Cardiac fibroblast (primary cell): ENCODE results near the gene ATP13A4.

Experiments used
- DNase-seq, 2 donors: peaks; one replicate each; pipeline versions ENCODE4 v3.0.0 to v3.0.0-alpha.2; 2010; ENCODE audit warnings: low read depth in 2 of 2
- H3K4me3 ChIP-seq, 2 donors: replicated peaks in 1 of 2; 1 replicate in 1 of 2; 2 replicates in 1 of 2; pipeline ENCODE4 v1.5.1; 2011; ENCODE audit warnings: low read depth in 2 of 2, low read length in 2 of 2, mild to moderate bottlenecking in 2 of 2, moderate library complexity in 1 of 2
- CTCF ChIP-seq: IDR thresholded peaks from one replicate; pipeline ENCODE4 v1.5.1; 2011; ENCODE audit warnings: low read depth, mild to moderate bottlenecking, low read length, inconsistent platforms

The ATP13A4 gene, protein sequence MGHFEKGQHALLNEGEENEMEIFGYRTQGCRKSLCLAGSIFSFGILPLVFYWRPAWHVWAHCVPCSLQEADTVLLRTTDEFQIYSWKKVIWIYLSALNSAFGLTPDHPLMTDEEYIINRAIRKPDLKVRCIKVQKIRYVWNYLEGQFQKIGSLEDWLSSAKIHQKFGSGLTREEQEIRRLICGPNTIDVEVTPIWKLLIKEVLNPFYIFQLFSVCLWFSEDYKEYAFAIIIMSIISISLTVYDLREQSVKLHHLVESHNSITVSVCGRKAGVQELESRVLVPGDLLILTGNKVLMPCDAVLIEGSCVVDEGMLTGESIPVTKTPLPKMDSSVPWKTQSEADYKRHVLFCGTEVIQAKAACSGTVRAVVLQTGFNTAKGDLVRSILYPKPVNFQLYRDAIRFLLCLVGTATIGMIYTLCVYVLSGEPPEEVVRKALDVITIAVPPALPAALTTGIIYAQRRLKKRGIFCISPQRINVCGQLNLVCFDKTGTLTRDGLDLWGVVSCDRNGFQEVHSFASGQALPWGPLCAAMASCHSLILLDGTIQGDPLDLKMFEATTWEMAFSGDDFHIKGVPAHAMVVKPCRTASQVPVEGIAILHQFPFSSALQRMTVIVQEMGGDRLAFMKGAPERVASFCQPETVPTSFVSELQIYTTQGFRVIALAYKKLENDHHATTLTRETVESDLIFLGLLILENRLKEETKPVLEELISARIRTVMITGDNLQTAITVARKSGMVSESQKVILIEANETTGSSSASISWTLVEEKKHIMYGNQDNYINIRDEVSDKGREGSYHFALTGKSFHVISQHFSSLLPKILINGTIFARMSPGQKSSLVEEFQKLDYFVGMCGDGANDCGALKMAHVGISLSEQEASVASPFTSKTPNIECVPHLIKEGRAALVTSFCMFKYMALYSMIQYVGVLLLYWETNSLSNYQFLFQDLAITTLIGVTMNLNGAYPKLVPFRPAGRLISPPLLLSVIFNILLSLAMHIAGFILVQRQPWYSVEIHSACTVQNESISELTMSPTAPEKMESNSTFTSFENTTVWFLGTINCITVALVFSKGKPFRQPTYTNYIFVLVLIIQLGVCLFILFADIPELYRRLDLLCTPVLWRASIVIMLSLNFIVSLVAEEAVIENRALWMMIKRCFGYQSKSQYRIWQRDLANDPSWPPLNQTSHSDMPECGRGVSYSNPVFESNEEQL

DNA sequence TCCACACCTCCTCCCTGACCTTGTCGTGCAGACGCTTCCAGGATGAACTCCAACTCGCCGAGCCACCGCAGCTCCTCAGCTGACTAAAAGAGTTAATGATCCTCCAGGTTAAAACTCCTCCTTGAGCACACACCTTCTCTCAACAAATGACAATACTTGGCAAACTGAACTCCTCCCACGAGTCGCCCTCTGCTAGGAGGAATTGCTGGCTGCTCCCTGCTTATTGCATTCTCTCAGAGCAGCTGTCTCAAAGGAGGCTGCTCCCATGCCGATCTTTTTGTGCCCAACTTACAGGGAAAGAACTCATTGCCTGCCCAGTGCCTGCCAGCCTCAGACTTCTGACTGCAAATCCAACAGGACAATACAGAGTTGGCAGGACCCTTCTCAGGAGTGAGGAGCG lies at the start of gene ATP13A4:
Gene ATP13A4, minus strand, starts transcription at position 85 of the 400 bp plus-strand sequence. CDS start 96 bp downstream, outside the sequence.
- no peak for DNase-seq
- TF ChIP-seq CTCF: no peak
- no peak within 1 kb of the TSS for H3K4me3 ChIP-seq

GRCh38 chr3:193599393-193599792 lies 44.7 kb upstream of the ATP13A4 start:
- no peak for TF ChIP-seq CTCF

GRCh38 chr3:193598202-193598601 lies 43.5 kb upstream of the ATP13A4 start:
- no peak for DNase-seq
- no peak overlapping the region for H3K4me3 ChIP-seq
- TF ChIP-seq CTCF: no peak

More at GRCh38 chr3:193599393-193599792, 44.7 kb upstream of the ATP13A4 start:
- DNase-seq: no peak
- no peak overlapping the region for H3K4me3 ChIP-seq

DNA sequence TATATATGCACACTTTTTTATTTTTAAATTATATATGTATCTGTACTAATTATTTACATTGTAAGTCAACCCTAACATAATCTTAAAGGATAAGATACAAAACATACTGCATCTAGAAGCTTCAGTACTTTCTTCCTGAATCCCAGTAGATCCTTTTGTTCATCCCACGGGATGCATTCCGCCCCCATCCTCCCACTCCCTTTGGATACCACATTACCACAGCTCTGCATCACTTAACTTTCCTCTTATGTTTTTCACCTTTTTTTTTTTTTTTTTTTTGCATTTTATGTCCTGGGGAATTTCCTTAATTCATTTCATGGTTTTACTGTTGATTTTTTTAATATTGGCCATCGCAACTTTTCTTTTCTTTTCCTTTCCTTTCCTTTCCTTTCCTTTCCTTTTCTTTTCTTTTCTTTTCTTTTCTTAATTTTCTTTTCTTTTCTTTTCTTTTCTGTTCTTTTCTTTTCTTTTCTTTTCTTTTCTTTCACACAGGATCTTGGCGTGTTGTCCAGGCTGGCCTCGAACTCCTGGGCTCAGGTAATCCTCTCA lies 41.3 kb upstream of the ATP13A4 start:
- no peak overlapping the region for H3K4me3 ChIP-seq
- TF ChIP-seq CTCF: no peak
- DNase-seq: no peak

- no peak overlapping the region for H3K4me3 ChIP-seq
- no peak for TF ChIP-seq CTCF
- peak; percentile 14 to 36 for DNase-seq
Observed at GRCh38 chr3:193594946-193595689, 40.4 kb upstream of the ATP13A4 start.

GRCh38 chr3:193593668-193594030 lies 39.0 kb upstream of the ATP13A4 start:
- peak overlapping the region; percentile 79 to 89 for H3K4me3 ChIP-seq
- no peak for TF ChIP-seq CTCF
- peak; percentile 23 to 36 for DNase-seq
